Calu3 (cell line): ENCODE results near the gene DIAPH2. TPM values are rescaled to one million over a fixed set of nuclear protein-coding genes. Genes with fewer than 3 reads are reported as not detected.

Experiments used
- BruUV-seq: library from RNA; stranded (reverse); fragments of 400-500 nt; replicated peaks from 2 replicates; lab custom pipeline; 2021; lab: Mats Ljungman, UMichigan
- CTCF ChIA-PET: fragments of 300-600 bp; sonication (Branson Sonifier 250); formaldehyde crosslinking; loops from one replicate; lab custom pipeline; 2022; ENCODE audit warnings: antibody characterized with exemption; lab: Charles Lee
- DNase-seq: peaks from one replicate; pipeline ENCODE4 v3.0.0; 2022
- H3K27ac Mint-ChIP-seq: one replicate; pipeline ENCODE4 v1.8.0; 2022; ENCODE audit warnings: mixed read lengths; ENCODE audit not compliant: unreplicated experiment
- H3K27me3 Mint-ChIP-seq: one replicate; pipeline ENCODE4 v1.8.0; 2022; ENCODE audit warnings: mixed read lengths; ENCODE audit not compliant: unreplicated experiment
- H3K36me3 Mint-ChIP-seq: one replicate; pipeline ENCODE4 v1.8.0; 2022; ENCODE audit warnings: mild to moderate bottlenecking, moderate library complexity, mixed read lengths; ENCODE audit not compliant: insufficient read depth, unreplicated experiment
- H3K4me1 Mint-ChIP-seq: one replicate; pipeline ENCODE4 v1.8.0; 2022; ENCODE audit warnings: mild to moderate bottlenecking, low read depth, mixed read lengths; ENCODE audit not compliant: unreplicated experiment
- H3K4me3 Mint-ChIP-seq: one replicate; pipeline ENCODE4 v1.8.0; 2022; ENCODE audit warnings: mild to moderate bottlenecking, low read depth, moderate library complexity, mixed read lengths; ENCODE audit not compliant: unreplicated experiment
- H3K9me3 Mint-ChIP-seq: one replicate; pipeline ENCODE4 v1.8.0; 2022; ENCODE audit warnings: low read depth, mixed read lengths; ENCODE audit not compliant: unreplicated experiment
- CTCF ChIP-seq: fragments of 200-600 bp; IDR thresholded peaks from one replicate; pipeline ENCODE4 v1.8.0; 2022; ENCODE audit warnings: antibody characterized with exemption; ENCODE audit not compliant: unreplicated experiment
- intact Hi-C: fragments of 100-400 bp; cut with micrococcal nuclease; formaldehyde crosslinking; loops from one replicate; pipeline ENCODE4 v1.10.0; 2022; ENCODE audit not compliant: unreplicated experiment
- total RNA-seq: library from RNA; stranded (reverse); gene quantifications from 2 replicates; pipeline ENCODE4 v1.2.3, GENCODE V29; 2022

Gene DIAPH2
- total RNA-seq, 1 experiment from 2014 or later, result 24.2 TPM

GRCh38 chrX:97168646-97169045 lies 484.0 kb downstream of the DIAPH2 start:
- DNase-seq, result no peak
- Mint-ChIP-seq H3K4me3 (no peak overlapping the region), H3K9me3 (no peaks in the 10 kb centered on the region), H3K4me1 (no peaks in the 10 kb centered on the region), H3K27me3 (no peaks in the 10 kb centered on the region), H3K27ac (no peak overlapping the region), H3K36me3 (no peaks in the 10 kb centered on the region)
- no TSS peak for BruUV-seq
- intact Hi-C loops, result no loop called here
- TF ChIP-seq CTCF, result no peak
- CTCF ChIA-PET, result no interaction called here

DNA sequence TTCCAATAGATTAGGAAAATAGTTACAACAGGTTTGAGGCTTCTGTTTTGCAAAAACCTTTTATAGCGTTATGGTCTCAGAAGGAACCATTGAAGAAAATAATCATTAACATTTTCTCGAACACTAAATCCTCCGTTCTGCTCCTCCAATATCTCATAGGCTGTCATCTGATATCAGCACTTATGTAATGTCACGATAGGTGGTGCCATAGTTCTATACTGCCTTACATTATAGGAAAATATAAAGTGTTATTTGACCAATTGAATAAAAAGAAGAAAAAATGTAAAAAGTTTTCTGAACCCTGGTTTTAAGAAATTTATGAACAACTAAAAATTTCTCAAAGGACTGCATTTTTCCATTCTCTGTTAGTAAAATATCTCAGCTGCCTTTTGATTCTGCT lies 490.5 kb downstream of the DIAPH2 start:
- intact Hi-C loops, result no loop called here
- no peak for TF ChIP-seq CTCF
- H3K4me1 Mint-ChIP-seq, result no peaks in the 10 kb centered on the region
- DNase-seq, result no peak
- no peak overlapping the region for H3K4me3 Mint-ChIP-seq
- no peaks in the 10 kb centered on the region for H3K9me3 Mint-ChIP-seq
- CTCF ChIA-PET, result no interaction called here
- no peaks in the 10 kb centered on the region for H3K27me3 Mint-ChIP-seq
- BruUV-seq, result no TSS peak
- no peaks in the 10 kb centered on the region for H3K36me3 Mint-ChIP-seq
- H3K27ac Mint-ChIP-seq, result no peak overlapping the region

GRCh38 chrX:97189668-97190067 lies 505.0 kb downstream of the DIAPH2 start:
- no peaks in the 10 kb centered on the region for H3K4me1 Mint-ChIP-seq
- CTCF ChIA-PET, result no interaction called here
- no peaks in the 10 kb centered on the region for H3K36me3 Mint-ChIP-seq
- no peak for DNase-seq
- intact Hi-C loops, result no loop called here
- H3K9me3 Mint-ChIP-seq, result no peaks in the 10 kb centered on the region
- TF ChIP-seq CTCF, result no peak
- BruUV-seq, result no TSS peak
- H3K4me3 Mint-ChIP-seq, result no peak overlapping the region
- H3K27me3 Mint-ChIP-seq, result no peaks in the 10 kb centered on the region
- no peak overlapping the region for H3K27ac Mint-ChIP-seq

DNA sequence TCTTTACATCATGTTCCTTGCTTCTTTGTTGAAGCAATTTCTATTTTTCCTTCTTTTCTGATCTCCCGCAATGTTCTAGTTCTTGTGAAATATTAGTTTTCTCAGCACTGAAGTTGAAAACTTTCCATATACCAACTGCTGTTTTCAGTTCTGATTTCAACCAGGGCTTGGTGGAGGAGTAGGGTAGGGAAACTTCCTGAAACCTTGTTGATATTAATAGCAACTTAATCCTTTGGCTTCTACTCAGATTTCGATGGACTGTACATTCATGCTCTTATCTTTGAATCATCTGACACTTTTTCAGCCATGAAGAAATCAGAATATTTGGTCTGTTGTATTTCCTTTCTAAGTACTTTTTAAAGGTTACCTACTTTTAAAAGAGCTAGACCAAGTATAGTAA lies 514.9 kb downstream of the DIAPH2 start:
- no peak for DNase-seq
- CTCF ChIA-PET, result interaction anchor here (0.6 kb wide), 1 partner anchor 39 kb away, joined by 7 read pairs; no protein-coding TSS in a partner anchor
- intact Hi-C loops, result no loop called here
- Mint-ChIP-seq H3K4me1 (peaks cover 8% of the 10 kb centered on the region), H3K36me3 (no peaks in the 10 kb centered on the region), H3K4me3 (no peak overlapping the region), H3K27me3 (no peaks in the 10 kb centered on the region), H3K27ac (no peak overlapping the region), H3K9me3 (peaks cover 7% of the 10 kb centered on the region)
- BruUV-seq, result no TSS peak
- TF ChIP-seq CTCF, result no peak
